Measurements from ENCODE around the gene ITGA5. TPM values are rescaled to one million over a fixed set of nuclear protein-coding genes. Genes with fewer than 3 reads are reported as not detected.

ITGA5 gene
- total RNA-seq, 2 donors from 2014 or later, result 28.5 to 49.1 TPM

DNA sequence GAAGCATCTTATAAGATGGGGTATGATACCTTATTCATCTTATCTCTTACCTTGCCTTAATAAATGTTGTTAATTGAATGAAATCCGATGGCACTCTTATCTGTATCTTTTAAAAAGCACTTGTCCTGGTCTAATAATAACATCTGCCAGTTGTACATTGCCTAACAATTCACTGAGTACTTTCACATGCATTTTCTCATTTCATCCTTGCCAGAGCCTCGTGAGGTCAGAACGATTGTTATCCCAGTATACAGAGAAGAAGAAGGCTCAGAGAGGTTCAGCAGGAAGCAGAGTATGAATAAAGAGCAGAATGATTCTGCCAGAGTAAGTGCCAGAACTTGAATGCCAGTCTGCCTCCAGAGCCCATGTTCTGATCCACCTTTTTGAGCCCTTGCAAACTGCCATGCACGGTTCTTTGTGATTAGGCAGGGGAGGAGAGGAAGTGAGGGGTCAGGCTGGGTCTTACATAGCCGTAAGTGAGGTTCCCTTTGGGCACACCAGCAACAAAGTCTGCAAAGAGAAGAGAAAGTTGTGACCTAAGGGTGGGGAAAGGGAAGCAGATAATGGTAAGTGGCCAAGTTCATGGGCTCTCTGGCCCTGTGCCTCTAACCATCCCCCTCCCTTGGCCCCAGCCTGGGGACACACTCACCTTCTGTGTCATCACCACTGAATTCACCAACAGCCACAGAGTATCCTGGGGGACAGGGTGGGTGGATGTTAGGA is 11.7 kb downstream of the ITGA5 start:
- Histone ChIP-seq H3K4me1 (peaks cover 8% of the 10 kb centered on the region), H3K27ac (no peak overlapping the region), H3K4me3 (no peak overlapping the region), H3K27me3 (no peaks in the 10 kb centered on the region), H3K36me3 (replicated peaks in 1 of 2; ENCODE audit: insufficient read depth in 1 of 2, low read depth in 2 of 2) (no peaks in the 10 kb centered on the region), H3K9me3 (no peaks in the 10 kb centered on the region)
- no peak for ATAC-seq
- TF ChIP-seq POLR2A (IDR thresholded peaks at IDR 0.05), result no peak
- TF ChIP-seq, protein P1, sequence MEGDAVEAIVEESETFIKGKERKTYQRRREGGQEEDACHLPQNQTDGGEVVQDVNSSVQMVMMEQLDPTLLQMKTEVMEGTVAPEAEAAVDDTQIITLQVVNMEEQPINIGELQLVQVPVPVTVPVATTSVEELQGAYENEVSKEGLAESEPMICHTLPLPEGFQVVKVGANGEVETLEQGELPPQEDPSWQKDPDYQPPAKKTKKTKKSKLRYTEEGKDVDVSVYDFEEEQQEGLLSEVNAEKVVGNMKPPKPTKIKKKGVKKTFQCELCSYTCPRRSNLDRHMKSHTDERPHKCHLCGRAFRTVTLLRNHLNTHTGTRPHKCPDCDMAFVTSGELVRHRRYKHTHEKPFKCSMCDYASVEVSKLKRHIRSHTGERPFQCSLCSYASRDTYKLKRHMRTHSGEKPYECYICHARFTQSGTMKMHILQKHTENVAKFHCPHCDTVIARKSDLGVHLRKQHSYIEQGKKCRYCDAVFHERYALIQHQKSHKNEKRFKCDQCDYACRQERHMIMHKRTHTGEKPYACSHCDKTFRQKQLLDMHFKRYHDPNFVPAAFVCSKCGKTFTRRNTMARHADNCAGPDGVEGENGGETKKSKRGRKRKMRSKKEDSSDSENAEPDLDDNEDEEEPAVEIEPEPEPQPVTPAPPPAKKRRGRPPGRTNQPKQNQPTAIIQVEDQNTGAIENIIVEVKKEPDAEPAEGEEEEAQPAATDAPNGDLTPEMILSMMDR (IDR thresholded peaks at IDR 0.05), result no peak
- peak in 1 of 4 donors; percentile 32 for DNase-seq
- WGBS, 2 donors, result 52 to 53% methylated on average over 5 of the region's 5 CpGs
- intact Hi-C loops (cut with DNase I), result no loop called here

DNA sequence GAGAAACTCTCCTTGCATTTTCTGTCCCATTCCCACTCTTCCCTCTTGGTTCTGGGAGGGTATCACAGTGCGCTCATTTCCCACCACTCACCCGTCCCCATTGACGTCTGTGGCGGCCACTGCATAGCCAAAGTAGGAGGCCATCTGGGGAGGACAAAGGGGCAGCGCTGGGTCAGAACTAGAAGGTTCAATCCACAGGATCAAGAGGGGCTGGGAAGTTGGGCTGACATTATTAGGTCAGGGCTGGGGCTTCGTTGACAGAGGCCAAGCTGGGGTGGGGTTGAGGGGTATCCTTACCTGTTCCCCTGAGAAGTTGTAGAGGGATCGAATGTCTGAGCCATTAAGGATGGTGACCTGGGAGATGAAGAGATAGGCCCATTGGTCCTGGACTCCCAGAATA is 13.5 kb downstream of the ITGA5 start:
- no peak overlapping the region for H3K4me3 ChIP-seq
- no peak for ATAC-seq
- H3K4me1 ChIP-seq, result no peaks in the 10 kb centered on the region
- H3K27me3 ChIP-seq, result no peaks in the 10 kb centered on the region
- no peaks in the 10 kb centered on the region for H3K36me3 ChIP-seq (replicated peaks in 1 of 2; ENCODE audit: insufficient read depth in 1 of 2, low read depth in 2 of 2)
- TF ChIP-seq, protein P1 (IDR thresholded peaks at IDR 0.05), result no peak
- no peak for TF ChIP-seq POLR2A (IDR thresholded peaks at IDR 0.05)
- no peak overlapping the region for H3K27ac ChIP-seq
- no peaks in the 10 kb centered on the region for H3K9me3 ChIP-seq
- 85 to 90% methylated on average over 7 of the region's 7 CpGs for WGBS, 2 donors
- DNase-seq, result no peak
- intact Hi-C loops (cut with DNase I), result no loop called here

DNA sequence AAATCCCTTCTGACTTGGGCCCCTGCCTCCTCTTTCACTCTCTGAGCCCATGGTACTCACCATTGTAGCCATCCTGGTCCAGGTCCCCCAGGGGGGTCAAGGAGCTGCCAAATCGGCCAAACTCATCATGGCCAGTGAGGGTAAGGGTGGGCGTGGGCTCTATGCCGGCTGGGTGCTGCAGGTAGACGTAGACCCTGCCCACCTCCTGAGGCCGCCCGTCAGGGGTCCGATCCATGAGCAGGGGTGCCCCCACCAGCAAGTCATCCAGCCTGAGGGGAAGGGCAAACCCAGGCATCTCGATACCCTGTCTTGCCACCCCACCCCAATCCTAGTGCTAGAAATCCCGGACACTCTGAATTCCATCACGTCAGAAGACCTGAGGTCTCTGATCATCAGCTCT is 14.0 kb downstream of the ITGA5 start:
- intact Hi-C loops (cut with DNase I), result no loop called here
- H3K4me1 ChIP-seq, result no peaks in the 10 kb centered on the region
- H3K9me3 ChIP-seq, result no peaks in the 10 kb centered on the region
- TF ChIP-seq, protein P1 (IDR thresholded peaks at IDR 0.05), result no peak
- no peak for TF ChIP-seq POLR2A (IDR thresholded peaks at IDR 0.05)
- DNase-seq (no peak), ATAC-seq (no peak)
- WGBS, 2 donors, result 71 to 76% methylated on average over 3 to 10 of the region's 10 CpGs
- H3K4me3 ChIP-seq, result no peak overlapping the region
- H3K36me3 ChIP-seq (replicated peaks in 1 of 2; ENCODE audit: insufficient read depth in 1 of 2, low read depth in 2 of 2), result no peaks in the 10 kb centered on the region
- no peak overlapping the region for H3K27ac ChIP-seq
- H3K27me3 ChIP-seq, result no peaks in the 10 kb centered on the region

DNA sequence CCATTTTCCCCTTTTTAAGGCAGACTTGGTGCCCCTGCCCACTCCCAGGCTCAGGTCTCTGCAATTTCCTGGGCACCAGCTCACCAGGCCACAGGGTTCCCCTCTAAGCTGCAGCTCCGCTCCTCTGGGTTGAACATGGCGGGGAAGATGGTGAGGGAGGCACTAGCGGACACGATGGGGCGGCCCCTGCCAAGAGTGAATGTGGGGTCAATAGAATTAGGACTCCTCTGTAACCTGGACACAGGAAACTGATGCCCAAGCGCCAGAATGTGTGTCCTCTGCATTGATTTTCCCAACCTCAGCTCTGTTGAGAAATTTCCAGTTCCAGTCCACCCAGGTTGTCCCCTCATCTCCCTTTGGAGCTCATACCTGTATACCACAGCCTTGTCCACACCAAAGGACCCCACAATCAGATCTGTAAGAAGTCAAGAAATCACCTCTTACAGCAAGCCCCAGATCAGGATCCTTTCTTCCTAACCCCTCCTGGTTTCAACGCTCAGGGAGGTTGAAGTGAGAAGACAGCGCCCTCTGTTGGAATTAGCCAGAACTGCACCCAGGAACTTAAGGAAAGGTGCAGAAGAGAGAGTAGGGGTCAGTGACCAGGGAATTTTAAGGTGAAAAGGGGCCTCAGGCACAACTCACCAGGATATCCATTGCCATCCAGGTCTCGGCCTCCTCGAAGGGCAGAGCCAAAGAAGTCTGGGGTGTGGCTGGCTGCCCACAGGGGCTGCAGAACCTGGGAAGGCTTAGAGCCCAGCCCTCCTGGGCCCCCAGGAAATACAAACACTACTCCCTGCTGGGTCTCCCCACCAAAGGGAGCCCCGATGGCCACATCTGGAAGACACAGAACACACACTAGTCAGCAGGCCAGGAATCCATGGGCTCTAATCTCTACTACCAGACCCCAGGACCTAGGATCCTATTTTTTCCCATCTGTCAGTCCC is 14.7 kb downstream of the ITGA5 start:
- intact Hi-C loops (cut with DNase I), result loop anchor here (5.0 kb wide), 1 partner anchor 33 kb away; no protein-coding TSS in a partner anchor
- no peaks in the 10 kb centered on the region for H3K36me3 ChIP-seq (replicated peaks in 1 of 2; ENCODE audit: insufficient read depth in 1 of 2, low read depth in 2 of 2)
- ATAC-seq, result peak; percentile 32

More for the DNA sequence above, 14.7 kb downstream of the ITGA5 start:
- H3K27ac ChIP-seq, result no peak overlapping the region
- peak; percentile 58 to 73 (median 64) for DNase-seq
- TF ChIP-seq, protein P1 (IDR thresholded peaks at IDR 0.05), result peak; percentile 68 to 93 (median 85)
- TF ChIP-seq POLR2A (IDR thresholded peaks at IDR 0.05), result no peak
- 49 to 51% methylated on average over 10 to 11 of the region's 11 CpGs for WGBS, 2 donors
- no peaks in the 10 kb centered on the region for H3K4me1 ChIP-seq
- H3K9me3 ChIP-seq, result no peaks in the 10 kb centered on the region
- no peaks in the 10 kb centered on the region for H3K27me3 ChIP-seq
- no peak overlapping the region for H3K4me3 ChIP-seq

Data from body of pancreas (tissue), 4 donors.